Caco-2 (cell line): ENCODE results near the gene LRG1. TPM values are rescaled to one million over a fixed set of nuclear protein-coding genes. Genes with fewer than 3 reads are reported as not detected.

ENCODE experiments used
- BruUV-seq: library from RNA; stranded (reverse); fragments of 400-500 nt; replicated peaks from 2 replicates; lab custom pipeline; 2021; lab: Mats Ljungman, UMichigan
- CTCF ChIA-PET: fragments of 300-600 bp; sonication (Branson Sonifier 250); formaldehyde crosslinking; loops from one replicate; lab custom pipeline; 2022; ENCODE audit warnings: antibody characterized with exemption; lab: Charles Lee
- POLR2A ChIA-PET: fragments of 300-600 bp; sonication (Branson Sonifier 250); formaldehyde crosslinking; loops from one replicate; lab custom pipeline; 2022; ENCODE audit warnings: antibody characterized with exemption; lab: Charles Lee
- DNase-seq, 2 experiments: peaks; one replicate each; pipeline versions ENCODE4 v3.0.0 to v3.0.0-alpha.2; 2020 to 2022
- H3K27me3 ChIP-seq: replicated peaks from 2 replicates; pipeline ENCODE4 v1.6.0; 2011; ENCODE audit warnings: low read length; ENCODE audit not compliant: control insufficient read depth, insufficient read depth
- H3K36me3 ChIP-seq: 2 replicates; pipeline ENCODE4 v1.5.1; 2011; ENCODE audit warnings: low read length; ENCODE audit not compliant: control insufficient read depth, insufficient read depth
- H3K4me1 ChIP-seq: fragments of 250-450 bp; sonication (Bioruptor Pico); 2 replicates; pipeline ENCODE4 v1.5.1; 2020; ENCODE audit warnings: mild to moderate bottlenecking
- H3K4me3 ChIP-seq: 2 replicates; pipeline ENCODE4 v1.5.1; 2011; ENCODE audit warnings: low read depth, mild to moderate bottlenecking, control low read depth, low read length
- H3K9me3 ChIP-seq: fragments of 250-450 bp; sonication (Bioruptor Pico); 2 replicates; pipeline ENCODE4 v1.5.1; 2020; ENCODE audit warnings: mild to moderate bottlenecking, moderate library complexity
- H3K27ac Mint-ChIP-seq: one replicate; pipeline ENCODE4 v1.8.0; 2022; ENCODE audit warnings: mixed read lengths; ENCODE audit not compliant: unreplicated experiment
- H3K27me3 Mint-ChIP-seq: one replicate; pipeline ENCODE4 v1.8.0; 2022; ENCODE audit warnings: mixed read lengths; ENCODE audit not compliant: insufficient read depth, unreplicated experiment
- H3K36me3 Mint-ChIP-seq: one replicate; pipeline ENCODE4 v1.8.0; 2022; ENCODE audit warnings: mild to moderate bottlenecking, mixed read lengths; ENCODE audit not compliant: insufficient read depth, unreplicated experiment
- H3K4me1 Mint-ChIP-seq: one replicate; pipeline ENCODE4 v1.8.0; 2022; ENCODE audit warnings: low read depth, mixed read lengths; ENCODE audit not compliant: unreplicated experiment
- H3K4me3 Mint-ChIP-seq: one replicate; pipeline ENCODE4 v1.8.0; 2022; ENCODE audit warnings: mild to moderate bottlenecking, moderate library complexity, mixed read lengths; ENCODE audit not compliant: unreplicated experiment
- H3K9me3 Mint-ChIP-seq: one replicate; pipeline ENCODE4 v1.8.0; 2022; ENCODE audit warnings: mixed read lengths; ENCODE audit not compliant: unreplicated experiment
- intact Hi-C: fragments of 100-400 bp; cut with micrococcal nuclease; formaldehyde crosslinking; loops from one replicate; pipeline ENCODE4 v1.10.0; 2022; ENCODE audit not compliant: unreplicated experiment
- total RNA-seq: library from RNA; stranded (reverse); gene quantifications from 2 replicates; pipeline ENCODE4 v1.2.3, GENCODE V29; 2022
- TF ChIP-seq, protein P1 (sequence below), 2 experiments: fragments of 200-600 bp in 1 of 2; IDR thresholded peaks; 1 replicate in 1 of 2; 2 replicates in 1 of 2; pipeline versions ENCODE4 v1.5.1 to v1.8.0; 2011 to 2022; ENCODE audit warnings: antibody characterized with exemption in 1 of 2, control low read depth in 1 of 2, inconsistent platforms in 1 of 2, low read depth in 1 of 2, low read length in 1 of 2, mild to moderate bottlenecking in 1 of 2, moderate library complexity in 1 of 2; ENCODE audit not compliant: insufficient read depth in 1 of 2, severe bottlenecking in 1 of 2, unreplicated experiment in 1 of 2

The LRG1 gene
- total RNA-seq, 1 experiment from 2014 or later, result 0.61 TPM

- Histone ChIP-seq H3K9me3 (no peaks in the 10 kb centered on the region), H3K4me1 (peaks cover 8% of the 10 kb centered on the region; the same call in 1 of the 2 replicates), H3K36me3 (no peaks in the 10 kb centered on the region), H3K4me3 (no peak overlapping the region), H3K27me3 (no peaks in the 10 kb centered on the region)
- no TSS peak for BruUV-seq
- TF ChIP-seq, protein P1, sequence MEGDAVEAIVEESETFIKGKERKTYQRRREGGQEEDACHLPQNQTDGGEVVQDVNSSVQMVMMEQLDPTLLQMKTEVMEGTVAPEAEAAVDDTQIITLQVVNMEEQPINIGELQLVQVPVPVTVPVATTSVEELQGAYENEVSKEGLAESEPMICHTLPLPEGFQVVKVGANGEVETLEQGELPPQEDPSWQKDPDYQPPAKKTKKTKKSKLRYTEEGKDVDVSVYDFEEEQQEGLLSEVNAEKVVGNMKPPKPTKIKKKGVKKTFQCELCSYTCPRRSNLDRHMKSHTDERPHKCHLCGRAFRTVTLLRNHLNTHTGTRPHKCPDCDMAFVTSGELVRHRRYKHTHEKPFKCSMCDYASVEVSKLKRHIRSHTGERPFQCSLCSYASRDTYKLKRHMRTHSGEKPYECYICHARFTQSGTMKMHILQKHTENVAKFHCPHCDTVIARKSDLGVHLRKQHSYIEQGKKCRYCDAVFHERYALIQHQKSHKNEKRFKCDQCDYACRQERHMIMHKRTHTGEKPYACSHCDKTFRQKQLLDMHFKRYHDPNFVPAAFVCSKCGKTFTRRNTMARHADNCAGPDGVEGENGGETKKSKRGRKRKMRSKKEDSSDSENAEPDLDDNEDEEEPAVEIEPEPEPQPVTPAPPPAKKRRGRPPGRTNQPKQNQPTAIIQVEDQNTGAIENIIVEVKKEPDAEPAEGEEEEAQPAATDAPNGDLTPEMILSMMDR (IDR thresholded peaks at IDR 0.05; ENCODE audit: insufficient read depth in 1 of 2, low read depth in 1 of 2, low read length in 1 of 2, severe bottlenecking in 1 of 2, unreplicated experiment in 1 of 2), result no peak
- POLR2A ChIA-PET, result no interaction called here
- Mint-ChIP-seq H3K27ac (no peak overlapping the region), H3K4me3 (no peak overlapping the region), H3K27me3 (peaks cover 4% of the 10 kb centered on the region), H3K4me1 (peaks cover 10% of the 10 kb centered on the region), H3K36me3 (no peaks in the 10 kb centered on the region), H3K9me3 (no peaks in the 10 kb centered on the region)
- CTCF ChIA-PET, result interaction anchor here (0.7 to 1.1 kb wide), 2 partner anchors 45 to 907 kb away, joined by 3 read pairs; no protein-coding TSS in a partner anchor
- peak in 1 of 2 experiments; percentile 59 for DNase-seq
- intact Hi-C loops, result no loop called here
Measured at GRCh38 chr19:4575267-4576015, 35.6 kb upstream of the LRG1 start.

DNA sequence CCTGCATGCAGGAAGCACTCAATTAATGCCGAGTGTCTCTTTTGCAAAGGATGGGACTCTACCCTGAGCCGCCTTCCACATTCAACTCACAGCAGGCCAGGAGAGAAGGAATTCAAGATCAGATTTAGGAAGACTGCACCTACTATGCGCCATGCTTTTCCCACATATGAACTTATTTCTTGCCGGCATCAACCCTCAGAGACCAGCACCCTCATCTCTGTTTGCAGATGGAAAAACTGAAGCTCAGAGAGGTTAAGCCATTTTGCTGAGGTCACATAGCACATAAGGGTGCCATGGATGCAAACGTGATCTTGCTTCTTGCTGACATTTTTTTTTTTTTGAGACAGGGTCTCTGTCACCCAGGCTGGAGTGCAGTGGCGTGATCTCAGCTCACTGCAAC is 33.8 kb upstream of the LRG1 start:
- no peaks in the 10 kb centered on the region for H3K36me3 ChIP-seq
- H3K9me3 ChIP-seq, result no peaks in the 10 kb centered on the region
- Mint-ChIP-seq H3K36me3 (no peaks in the 10 kb centered on the region), H3K4me1 (peaks cover 10% of the 10 kb centered on the region), H3K27me3 (no peaks in the 10 kb centered on the region), H3K27ac (no peak overlapping the region), H3K9me3 (no peaks in the 10 kb centered on the region), H3K4me3 (no peak overlapping the region)
- intact Hi-C loops, result no loop called here
- no TSS peak for BruUV-seq
- H3K27me3 ChIP-seq, result no peaks in the 10 kb centered on the region
- peaks cover 8% of the 10 kb centered on the region; the same call in 1 of the 2 replicates for H3K4me1 ChIP-seq
- ChIA-PET POLR2A (interaction anchor here (0.7 kb wide), 1 partner anchor 96 kb away, joined by 3 read pairs; the partner anchor contains the start of gene MYDGF), CTCF (no interaction called here)
- no peak for DNase-seq
- H3K4me3 ChIP-seq, result no peak overlapping the region
- TF ChIP-seq, protein P1 (IDR thresholded peaks at IDR 0.05; ENCODE audit: insufficient read depth in 1 of 2, low read depth in 1 of 2, low read length in 1 of 2, severe bottlenecking in 1 of 2, unreplicated experiment in 1 of 2), result no peak

DNA sequence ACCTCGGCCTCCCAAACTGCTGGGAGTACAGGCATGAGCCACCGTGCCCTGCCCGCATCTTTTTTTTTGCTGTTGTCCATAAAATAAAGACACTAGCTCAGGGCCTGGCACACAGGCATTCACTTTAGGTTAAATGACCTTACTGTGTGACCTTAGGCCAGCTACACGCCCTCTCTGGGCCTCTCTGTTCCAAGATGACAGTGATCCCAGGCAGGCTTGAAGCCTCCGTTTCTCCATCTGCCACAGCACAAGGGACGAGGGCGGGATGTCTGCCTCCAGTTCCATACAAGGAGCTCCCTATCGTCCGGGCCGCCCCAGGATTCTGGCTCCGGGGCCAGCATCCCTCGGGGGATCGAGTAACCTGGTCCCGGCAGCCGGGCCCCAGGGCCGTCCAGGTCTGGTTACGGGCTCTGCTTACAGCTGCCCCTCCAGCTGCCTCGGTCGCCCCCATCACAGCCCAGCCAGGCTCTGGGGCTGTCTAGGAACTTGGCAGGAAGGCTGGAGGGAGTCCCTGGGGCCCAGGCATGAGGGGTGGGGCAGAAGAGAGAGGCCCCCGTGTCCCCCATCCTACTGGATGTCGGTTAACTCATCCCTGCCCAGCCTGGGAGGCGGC is 31.6 kb upstream of the LRG1 start:
- Histone ChIP-seq H3K36me3 (no peaks in the 10 kb centered on the region), H3K27me3 (no peaks in the 10 kb centered on the region), H3K4me3 (no peak overlapping the region), H3K9me3 (no peaks in the 10 kb centered on the region), H3K4me1 (peaks cover 8% of the 10 kb centered on the region; the same call in 1 of the 2 replicates)
- no TSS peak for BruUV-seq
- ChIA-PET POLR2A (no interaction called here), CTCF (interaction anchor here (0.8 to 1.4 kb wide), 2 partner anchors 9 to 18 kb away, joined by 3 read pairs; no protein-coding TSS in a partner anchor)
- Mint-ChIP-seq H3K9me3 (no peaks in the 10 kb centered on the region), H3K27ac (no peak overlapping the region), H3K36me3 (no peaks in the 10 kb centered on the region), H3K4me3 (no peak overlapping the region), H3K27me3 (no peaks in the 10 kb centered on the region), H3K4me1 (peaks cover 9% of the 10 kb centered on the region)
- intact Hi-C loops, result no loop called here
- TF ChIP-seq, protein P1 (IDR thresholded peaks at IDR 0.05; ENCODE audit: insufficient read depth in 1 of 2, low read depth in 1 of 2, low read length in 1 of 2, severe bottlenecking in 1 of 2, unreplicated experiment in 1 of 2), result no peak
- DNase-seq, result no peak
